HepG2 (cell line): ENCODE measurements around the gene PURB. TPM values are rescaled to one million over a fixed set of nuclear protein-coding genes. Genes with fewer than 3 reads are reported as not detected.

Experiments used
- AGO1 ChIP-seq: fragments of 200-400 bp; formaldehyde crosslinking; IDR thresholded peaks from 2 replicates; pipeline ENCODE4 v1.6.1; 2017; ENCODE audit warnings: mild to moderate bottlenecking, low read depth, low read length, moderate library complexity; ENCODE audit not compliant: poor library complexity, severe bottlenecking
- FOSL1 ChIP-seq: sonication (generic); formaldehyde crosslinking; IDR thresholded peaks from 2 replicates; pipeline ENCODE4 v1.9.0; 2021; ENCODE audit warnings: missing genetic modification reagents, borderline replicate concordance
- PAWR ChIP-seq: sonication (generic); formaldehyde crosslinking; IDR thresholded peaks from 2 replicates; pipeline ENCODE4 v1.4.0; 2020; ENCODE audit warnings: missing genetic modification reagents, mild to moderate bottlenecking, borderline replicate concordance
- RBFOX2 ChIP-seq: fragments of 200-400 bp; formaldehyde crosslinking; IDR thresholded peaks from 2 replicates; pipeline ENCODE4 v1.6.1; 2017; ENCODE audit warnings: low read depth, mild to moderate bottlenecking, low read length
- ZNF670 ChIP-seq: sonication (generic); formaldehyde crosslinking; IDR thresholded peaks from 2 replicates; pipeline ENCODE4 v1.8.0; 2022; ENCODE audit warnings: mild to moderate bottlenecking, missing genetic modification reagents, borderline replicate concordance
- ZNF790 ChIP-seq: sonication (generic); formaldehyde crosslinking; IDR thresholded peaks from 2 replicates; pipeline ENCODE4 v1.8.0; 2022; ENCODE audit warnings: missing genetic modification reagents, mild to moderate bottlenecking, borderline replicate concordance
- polyA plus RNA-seq, 8 experiments: library from polyadenylated mRNA; depleted of rRNA in 3 of 8; stranded (reverse) in 7 of 8; unstranded in 1 of 8; fragments of >200 nt; fragmentation: Illumina TruSeq in 4 of 8; extraction: Trizol in 4 of 8; gene quantifications; 2 replicates each; pipeline versions ENCODE4 v1.2.1 to v1.2.3, GENCODE V29; 2011 to 2016; ENCODE audit warnings: low read depth in 4 of 8, missing spikeins in 1 of 8, mixed read lengths in 1 of 8; ENCODE audit not compliant: insufficient read depth in 1 of 8
- total RNA-seq, 5 experiments: library from RNA; depleted of rRNA; stranded (reverse); fragments of >200 nt; fragmentation: Illumina TruSeq; extraction: Trizol; gene quantifications; 2 replicates each; pipeline ENCODE4 v1.2.3, GENCODE V29; 2016; ENCODE audit warnings: low read depth in 1 of 5
- TF ChIP-seq, protein P1 (sequence below): sonication (generic); formaldehyde crosslinking; IDR thresholded peaks from 2 replicates; pipeline ENCODE4 v1.5.0; 2020; ENCODE audit warnings: missing genetic modification reagents, mild to moderate bottlenecking, borderline replicate concordance
- TF ChIP-seq, protein P2 (sequence below): sonication (generic); formaldehyde crosslinking; IDR thresholded peaks from 2 replicates; pipeline ENCODE4 v1.5.1; 2020; ENCODE audit warnings: mild to moderate bottlenecking, missing genetic modification reagents, borderline replicate concordance
- TF ChIP-seq, protein P3 (sequence below): sonication (generic); formaldehyde crosslinking; IDR thresholded peaks from one replicate; pipeline ENCODE4 v1.5.1; 2020; ENCODE audit warnings: mild to moderate bottlenecking, missing genetic modification reagents; ENCODE audit errors: not compliant biosample characterization
- TF ChIP-seq, protein P4 (sequence below): sonication (generic); formaldehyde crosslinking; IDR thresholded peaks from 2 replicates; pipeline ENCODE4 v1.9.0; 2022; ENCODE audit warnings: missing genetic modification reagents, mild to moderate bottlenecking, borderline replicate concordance

PURB gene
- total and polyA plus RNA-seq, 2 of the 13 experiments (the other 11 are each of a cell fraction or from before 2014, with no cell fraction given): 2.3 to 4.3 TPM

DNA sequence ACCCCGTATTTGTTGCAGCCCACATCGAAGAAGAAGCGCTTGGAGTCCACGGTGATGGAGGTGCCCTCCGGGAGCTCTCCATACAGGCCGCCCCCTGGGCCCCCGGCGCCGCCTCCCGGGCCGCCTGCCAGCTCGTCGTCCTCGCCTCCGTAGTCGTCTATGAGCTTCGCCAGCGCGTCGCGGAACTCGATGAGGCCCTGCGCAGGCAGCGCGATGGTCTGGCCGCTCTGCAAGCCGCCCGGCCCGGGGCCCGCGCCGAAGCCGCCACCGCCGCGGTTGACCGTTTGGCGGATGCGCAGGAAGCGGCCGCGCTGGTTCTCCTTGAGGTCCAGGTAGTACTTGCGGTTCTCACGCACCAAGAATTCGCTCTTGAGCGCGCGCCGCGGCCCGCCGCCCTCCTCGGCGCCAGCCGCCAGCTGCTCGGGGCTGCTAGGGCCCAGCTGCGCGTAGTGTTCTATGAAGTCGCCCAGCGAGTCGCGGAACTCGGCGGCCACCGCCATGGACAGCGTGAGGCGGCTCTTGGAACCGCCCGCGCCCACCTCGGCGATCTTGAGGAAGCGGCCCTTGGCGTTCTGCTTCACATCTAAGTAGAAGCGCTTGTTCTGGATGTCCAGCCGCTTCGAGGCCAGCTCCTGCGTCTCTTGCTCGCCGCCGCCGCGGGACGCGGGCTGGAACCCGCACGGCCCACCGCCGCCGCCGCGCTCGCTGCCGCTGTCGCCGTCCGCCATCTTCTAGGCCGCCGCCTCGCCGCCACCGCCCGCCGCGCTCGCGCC lies 523 bp downstream of the PURB start (continued):
- TF ChIP-seq, protein P1, sequence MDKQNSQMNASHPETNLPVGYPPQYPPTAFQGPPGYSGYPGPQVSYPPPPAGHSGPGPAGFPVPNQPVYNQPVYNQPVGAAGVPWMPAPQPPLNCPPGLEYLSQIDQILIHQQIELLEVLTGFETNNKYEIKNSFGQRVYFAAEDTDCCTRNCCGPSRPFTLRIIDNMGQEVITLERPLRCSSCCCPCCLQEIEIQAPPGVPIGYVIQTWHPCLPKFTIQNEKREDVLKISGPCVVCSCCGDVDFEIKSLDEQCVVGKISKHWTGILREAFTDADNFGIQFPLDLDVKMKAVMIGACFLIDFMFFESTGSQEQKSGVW (CRISPR knock-in tag): no peak
- TF ChIP-seq PAWR (CRISPR knock-in tag) (0 out of 2 replicates have a peak, but pooled peaks have one; percentile 55), FOSL1 (CRISPR knock-in tag) (no peak), AGO1 (peak; percentile 16), ZNF670 (CRISPR knock-in tag) (0 out of 2 replicates have a peak, but pooled peaks have one; percentile 67), ZNF790 (CRISPR knock-in tag) (peak; percentile 57; the same call in 1 of the 2 replicates), RBFOX2 (peak; percentile 65)
- TF ChIP-seq, protein P2, sequence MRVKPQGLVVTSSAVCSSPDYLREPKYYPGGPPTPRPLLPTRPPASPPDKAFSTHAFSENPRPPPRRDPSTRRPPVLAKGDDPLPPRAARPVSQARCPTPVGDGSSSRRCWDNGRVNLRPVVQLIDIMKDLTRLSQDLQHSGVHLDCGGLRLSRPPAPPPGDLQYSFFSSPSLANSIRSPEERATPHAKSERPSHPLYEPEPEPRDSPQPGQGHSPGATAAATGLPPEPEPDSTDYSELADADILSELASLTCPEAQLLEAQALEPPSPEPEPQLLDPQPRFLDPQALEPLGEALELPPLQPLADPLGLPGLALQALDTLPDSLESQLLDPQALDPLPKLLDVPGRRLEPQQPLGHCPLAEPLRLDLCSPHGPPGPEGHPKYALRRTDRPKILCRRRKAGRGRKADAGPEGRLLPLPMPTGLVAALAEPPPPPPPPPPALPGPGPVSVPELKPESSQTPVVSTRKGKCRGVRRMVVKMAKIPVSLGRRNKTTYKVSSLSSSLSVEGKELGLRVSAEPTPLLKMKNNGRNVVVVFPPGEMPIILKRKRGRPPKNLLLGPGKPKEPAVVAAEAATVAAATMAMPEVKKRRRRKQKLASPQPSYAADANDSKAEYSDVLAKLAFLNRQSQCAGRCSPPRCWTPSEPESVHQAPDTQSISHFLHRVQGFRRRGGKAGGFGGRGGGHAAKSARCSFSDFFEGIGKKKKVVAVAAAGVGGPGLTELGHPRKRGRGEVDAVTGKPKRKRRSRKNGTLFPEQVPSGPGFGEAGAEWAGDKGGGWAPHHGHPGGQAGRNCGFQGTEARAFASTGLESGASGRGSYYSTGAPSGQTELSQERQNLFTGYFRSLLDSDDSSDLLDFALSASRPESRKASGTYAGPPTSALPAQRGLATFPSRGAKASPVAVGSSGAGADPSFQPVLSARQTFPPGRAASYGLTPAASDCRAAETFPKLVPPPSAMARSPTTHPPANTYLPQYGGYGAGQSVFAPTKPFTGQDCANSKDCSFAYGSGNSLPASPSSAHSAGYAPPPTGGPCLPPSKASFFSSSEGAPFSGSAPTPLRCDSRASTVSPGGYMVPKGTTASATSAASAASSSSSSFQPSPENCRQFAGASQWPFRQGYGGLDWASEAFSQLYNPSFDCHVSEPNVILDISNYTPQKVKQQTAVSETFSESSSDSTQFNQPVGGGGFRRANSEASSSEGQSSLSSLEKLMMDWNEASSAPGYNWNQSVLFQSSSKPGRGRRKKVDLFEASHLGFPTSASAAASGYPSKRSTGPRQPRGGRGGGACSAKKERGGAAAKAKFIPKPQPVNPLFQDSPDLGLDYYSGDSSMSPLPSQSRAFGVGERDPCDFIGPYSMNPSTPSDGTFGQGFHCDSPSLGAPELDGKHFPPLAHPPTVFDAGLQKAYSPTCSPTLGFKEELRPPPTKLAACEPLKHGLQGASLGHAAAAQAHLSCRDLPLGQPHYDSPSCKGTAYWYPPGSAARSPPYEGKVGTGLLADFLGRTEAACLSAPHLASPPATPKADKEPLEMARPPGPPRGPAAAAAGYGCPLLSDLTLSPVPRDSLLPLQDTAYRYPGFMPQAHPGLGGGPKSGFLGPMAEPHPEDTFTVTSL: peak; percentile 29; the same call in 1 of the 2 replicates
- TF ChIP-seq, protein P3, sequence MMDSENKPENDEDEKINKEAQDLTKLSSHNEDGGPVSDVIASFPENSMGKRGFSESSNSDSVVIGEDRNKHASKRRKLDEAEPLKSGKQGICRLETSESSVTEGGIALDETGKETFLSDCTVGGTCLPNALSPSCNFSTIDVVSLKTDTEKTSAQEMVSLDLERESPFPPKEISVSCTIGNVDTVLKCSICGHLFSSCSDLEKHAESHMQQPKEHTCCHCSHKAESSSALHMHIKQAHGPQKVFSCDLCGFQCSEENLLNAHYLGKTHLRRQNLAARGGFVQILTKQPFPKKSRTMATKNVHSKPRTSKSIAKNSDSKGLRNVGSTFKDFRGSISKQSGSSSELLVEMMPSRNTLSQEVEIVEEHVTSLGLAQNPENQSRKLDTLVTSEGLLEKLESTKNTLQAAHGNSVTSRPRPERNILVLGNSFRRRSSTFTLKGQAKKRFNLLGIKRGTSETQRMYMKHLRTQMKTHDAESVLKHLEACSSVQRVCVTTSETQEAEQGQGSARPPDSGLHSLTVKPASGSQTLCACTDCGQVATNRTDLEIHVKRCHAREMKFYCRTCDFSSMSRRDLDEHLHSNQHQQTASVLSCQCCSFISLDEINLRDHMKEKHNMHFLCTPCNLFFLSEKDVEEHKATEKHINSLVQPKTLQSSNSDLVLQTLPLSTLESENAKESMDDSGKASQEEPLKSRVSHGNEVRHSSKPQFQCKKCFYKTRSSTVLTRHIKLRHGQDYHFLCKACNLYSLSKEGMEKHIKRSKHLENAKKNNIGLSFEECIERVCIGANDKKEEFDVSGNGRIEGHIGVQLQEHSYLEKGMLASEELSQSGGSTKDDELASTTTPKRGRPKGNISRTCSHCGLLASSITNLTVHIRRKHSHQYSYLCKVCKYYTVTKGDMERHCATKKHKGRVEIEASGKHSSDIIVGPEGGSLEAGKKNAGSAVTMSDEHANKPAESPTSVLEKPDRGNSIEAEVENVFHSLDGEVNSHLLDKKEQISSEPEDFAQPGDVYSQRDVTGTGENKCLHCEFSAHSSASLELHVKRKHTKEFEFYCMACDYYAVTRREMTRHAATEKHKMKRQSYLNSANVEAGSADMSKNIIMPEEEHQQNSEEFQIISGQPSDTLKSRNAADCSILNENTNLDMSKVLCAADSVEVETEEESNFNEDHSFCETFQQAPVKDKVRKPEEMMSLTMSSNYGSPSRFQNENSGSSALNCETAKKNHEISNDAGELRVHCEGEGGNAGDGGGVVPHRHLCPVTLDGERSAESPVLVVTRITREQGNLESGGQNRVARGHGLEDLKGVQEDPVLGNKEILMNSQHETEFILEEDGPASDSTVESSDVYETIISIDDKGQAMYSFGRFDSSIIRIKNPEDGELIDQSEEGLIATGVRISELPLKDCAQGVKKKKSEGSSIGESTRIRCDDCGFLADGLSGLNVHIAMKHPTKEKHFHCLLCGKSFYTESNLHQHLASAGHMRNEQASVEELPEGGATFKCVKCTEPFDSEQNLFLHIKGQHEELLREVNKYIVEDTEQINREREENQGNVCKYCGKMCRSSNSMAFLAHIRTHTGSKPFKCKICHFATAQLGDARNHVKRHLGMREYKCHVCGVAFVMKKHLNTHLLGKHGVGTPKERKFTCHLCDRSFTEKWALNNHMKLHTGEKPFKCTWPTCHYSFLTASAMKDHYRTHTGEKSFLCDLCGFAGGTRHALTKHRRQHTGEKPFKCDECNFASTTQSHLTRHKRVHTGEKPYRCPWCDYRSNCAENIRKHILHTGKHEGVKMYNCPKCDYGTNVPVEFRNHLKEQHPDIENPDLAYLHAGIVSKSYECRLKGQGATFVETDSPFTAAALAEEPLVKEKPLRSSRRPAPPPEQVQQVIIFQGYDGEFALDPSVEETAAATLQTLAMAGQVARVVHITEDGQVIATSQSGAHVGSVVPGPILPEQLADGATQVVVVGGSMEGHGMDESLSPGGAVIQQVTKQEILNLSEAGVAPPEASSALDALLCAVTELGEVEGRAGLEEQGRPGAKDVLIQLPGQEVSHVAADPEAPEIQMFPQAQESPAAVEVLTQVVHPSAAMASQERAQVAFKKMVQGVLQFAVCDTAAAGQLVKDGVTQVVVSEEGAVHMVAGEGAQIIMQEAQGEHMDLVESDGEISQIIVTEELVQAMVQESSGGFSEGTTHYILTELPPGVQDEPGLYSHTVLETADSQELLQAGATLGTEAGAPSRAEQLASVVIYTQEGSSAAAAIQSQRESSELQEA (CRISPR knock-in tag): peak; percentile 53
- TF ChIP-seq, protein P4, sequence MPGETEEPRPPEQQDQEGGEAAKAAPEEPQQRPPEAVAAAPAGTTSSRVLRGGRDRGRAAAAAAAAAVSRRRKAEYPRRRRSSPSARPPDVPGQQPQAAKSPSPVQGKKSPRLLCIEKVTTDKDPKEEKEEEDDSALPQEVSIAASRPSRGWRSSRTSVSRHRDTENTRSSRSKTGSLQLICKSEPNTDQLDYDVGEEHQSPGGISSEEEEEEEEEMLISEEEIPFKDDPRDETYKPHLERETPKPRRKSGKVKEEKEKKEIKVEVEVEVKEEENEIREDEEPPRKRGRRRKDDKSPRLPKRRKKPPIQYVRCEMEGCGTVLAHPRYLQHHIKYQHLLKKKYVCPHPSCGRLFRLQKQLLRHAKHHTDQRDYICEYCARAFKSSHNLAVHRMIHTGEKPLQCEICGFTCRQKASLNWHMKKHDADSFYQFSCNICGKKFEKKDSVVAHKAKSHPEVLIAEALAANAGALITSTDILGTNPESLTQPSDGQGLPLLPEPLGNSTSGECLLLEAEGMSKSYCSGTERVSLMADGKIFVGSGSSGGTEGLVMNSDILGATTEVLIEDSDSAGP (CRISPR knock-in tag): peak; percentile 13; the same call in 1 of the 2 replicates
